Astrocyte of the spinal cord (primary cell): ENCODE results near the gene LOXL4.

ENCODE experiments used
- DNase-seq: peaks from one replicate; pipeline ENCODE4 v3.0.0; 2011; ENCODE audit warnings: low read depth, low spot score
- H3K4me3 ChIP-seq: 2 replicates; pipeline ENCODE4 v1.5.1; 2011; ENCODE audit warnings: low read depth, mild to moderate bottlenecking, low read length, moderate library complexity
- CTCF ChIP-seq: IDR thresholded peaks from 2 replicates; pipeline ENCODE4 v1.5.1; 2012; ENCODE audit warnings: low read depth, mild to moderate bottlenecking, low read length, inconsistent platforms
- in situ Hi-C: cut with HindIII; loops from 2 replicates; pipeline ENCODE4 v1.10.0; 2017; ENCODE audit warnings: low sequenced_read_pairs

The LOXL4 gene

GRCh38 chr10:98272656-98273055 is 4.7 kb upstream of the LOXL4 start:
- TF ChIP-seq CTCF = no peak

GRCh38 chr10:98272245-98272644 is 4.3 kb upstream of the LOXL4 start:
- H3K4me3 ChIP-seq = no peak overlapping the region
- no peak for DNase-seq
- no peak for TF ChIP-seq CTCF
- in situ Hi-C loops = no loop called here

More at GRCh38 chr10:98272656-98273055, 4.7 kb upstream of the LOXL4 start:
- no peak for DNase-seq
- in situ Hi-C loops = no loop called here
- H3K4me3 ChIP-seq = no peak overlapping the region

- no peak overlapping the region for H3K4me3 ChIP-seq
- in situ Hi-C loops = no loop called here
- TF ChIP-seq CTCF = no peak
- DNase-seq = no peak
Measured at GRCh38 chr10:98270786-98271185, 2.8 kb upstream of the LOXL4 start.

- DNase-seq = no peak
- TF ChIP-seq CTCF = no peak
- in situ Hi-C loops = no loop called here
- no peak overlapping the region for H3K4me3 ChIP-seq
Measured at GRCh38 chr10:98270073-98270740, 2.2 kb upstream of the LOXL4 start.

- TF ChIP-seq CTCF = no peak
- in situ Hi-C loops = no loop called here
- DNase-seq = peak; percentile 78
- no peak overlapping the region for H3K4me3 ChIP-seq
Measured at GRCh38 chr10:98269435-98269912, 1.5 kb upstream of the LOXL4 start.

GRCh38 chr10:98268694-98269431 is 869 bp upstream of the LOXL4 start:
- in situ Hi-C loops = no loop called here
- DNase-seq = no peak
- peak overlapping the region; percentile 23 for H3K4me3 ChIP-seq
- no peak for TF ChIP-seq CTCF
